ENCODE measurements around the gene NAB2. TPM values are rescaled to one million over a fixed set of nuclear protein-coding genes. Genes with fewer than 3 reads are reported as not detected.

The NAB2 gene
- total and polyA plus RNA-seq, 9 of the 15 experiments (the other 6 are each of a cell fraction or from before 2014, with no cell fraction given), result 0.45 to 40.9 (median 20.4) TPM

- TF ChIP-seq REST (IDR thresholded peaks at IDR 0.05; ENCODE audit: borderline replicate concordance) (peak; percentile 10; the same call in 1 of the 2 replicates), REST (CRISPR knock-in tag; IDR thresholded peaks at IDR 0.05; ENCODE audit: low read depth) (no peak), RB1 (IDR thresholded peaks at IDR 0.05; ENCODE audit: low read depth) (peak; percentile 88; the same call in 1 of the 2 replicates), E2F8 (IDR thresholded peaks at IDR 0.05; ENCODE audit: low read depth, partially characterized antibody) (peak; percentile 95), KLF6 (CRISPR knock-in tag; IDR thresholded peaks at IDR 0.05; ENCODE audit: borderline replicate concordance) (0 out of 2 replicates have a peak, but pooled peaks have one; percentile 32), CHD2 (IDR thresholded peaks at IDR 0.05; ENCODE audit: low read depth, low read length) (peak; percentile 83), ZSCAN32 (CRISPR knock-in tag; IDR thresholded peaks at IDR 0.05) (no peak), FOXP1 (CRISPR knock-in tag; IDR thresholded peaks at IDR 0.05) (peak; percentile 23; the same call in 1 of the 2 replicates), ETV1 (tag; conservative IDR thresholded peaks at IDR 0.05; ENCODE audit: low read depth) (peak; percentile 63), IRF1 (CRISPR knock-in tag; IDR thresholded peaks at IDR 0.05; ENCODE audit: borderline replicate concordance) (no peak), POLR2G (IDR thresholded peaks at IDR 0.05; ENCODE audit: low read depth, low read length) (peak; percentile 97), SIN3B (IDR thresholded peaks at IDR 0.05; ENCODE audit: low read depth) (peak; percentile 71; the same call in 1 of the 2 replicates), RFX1 (IDR thresholded peaks at IDR 0.05) (peak; percentile 98), POLR2A (conservative IDR thresholded peaks at IDR 0.05) (peak; percentile 94)
These were observed 10.2 kb upstream of the NAB2 start, which contains the start of gene NEMP1 (continued) for GRCh38 chr12:57078519-57079404.

Measured in K562 (cell line).